ENCODE measurements around the gene TNIP2. TPM values are rescaled to one million over a fixed set of nuclear protein-coding genes. Genes with fewer than 3 reads are reported as not detected.
A peak's percentile ranks its signal among the peaks of the same experiment; 100 is the strongest.

TNIP2 gene
- total and polyA plus RNA-seq, 10 donors: 32.7 to 53.5 (median 47.9) TPM

GRCh38 chr4:2745981-2746806 is 9.9 kb downstream of the TNIP2 start:
- Histone ChIP-seq H3K36me3 (peaks cover 0 to 86% (median 54%) of the 10 kb centered on the region in 6 donors), H3K27ac (peak overlapping the region; percentile 23 to 88 (median 74)), H3K27me3 (replicated peaks in 1 of 7) (no peaks in the 10 kb centered on the region), H3K9me3 (no peaks in the 10 kb centered on the region), H3K4me3 (peak overlapping the region in 1 of 8 donors; percentile 25), H3K4me1 (peaks cover 21 to 76% (median 34%) of the 10 kb centered on the region in 6 donors)
- WGBS, 5 donors: 23 to 58% (median 55%) methylated on average over 17 to 21 of the region's 21 CpGs
- TF ChIP-seq CTCF (IDR thresholded peaks at IDR 0.05 in 8 of 11, conservative IDR thresholded peaks at IDR 0.05 in 3 of 11) (no peak), POLR2AphosphoS5 (IDR thresholded peaks at IDR 0.05) (peak; percentile 42 to 77 (median 63)), POLR2A (IDR thresholded peaks at IDR 0.05) (no peak)
- peak; percentile 90 for DNase-seq
- intact Hi-C loops (cut with DNase I; ENCODE audit: low total_unique reads): no loop called here

- Histone ChIP-seq H3K4me1 (peaks cover 21 to 71% (median 32%) of the 10 kb centered on the region in 6 donors), H3K27ac (peak overlapping the region; percentile 22 to 88 (median 74)), H3K4me3 (no peak overlapping the region), H3K27me3 (replicated peaks in 1 of 7) (no peaks in the 10 kb centered on the region), H3K9me3 (no peaks in the 10 kb centered on the region), H3K36me3 (peaks cover 0 to 84% (median 54%) of the 10 kb centered on the region in 6 donors)
- WGBS, 5 donors: 93 to 98% (median 95%) methylated on average over 5 of the region's 5 CpGs
- intact Hi-C loops (cut with DNase I; ENCODE audit: low total_unique reads): no loop called here
- DNase-seq: peak; percentile 54
- no peak for TF ChIP-seq POLR2AphosphoS5 (IDR thresholded peaks at IDR 0.05)
- TF ChIP-seq POLR2A (IDR thresholded peaks at IDR 0.05): no peak
- no peak for TF ChIP-seq CTCF (IDR thresholded peaks at IDR 0.05 in 8 of 11, conservative IDR thresholded peaks at IDR 0.05 in 3 of 11)
Observed at GRCh38 chr4:2745516-2745915, 10.6 kb downstream of the TNIP2 start.

GRCh38 chr4:2744576-2745270 is 11.4 kb downstream of the TNIP2 start:
- Histone ChIP-seq H3K9me3 (no peaks in the 10 kb centered on the region), H3K4me3 (no peak overlapping the region), H3K36me3 (peaks cover 0 to 77% (median 54%) of the 10 kb centered on the region in 6 donors), H3K27ac (peak overlapping the region in 2 of 8 donors; percentile 69 to 83), H3K27me3 (replicated peaks in 1 of 7) (no peaks in the 10 kb centered on the region), H3K4me1 (peaks cover 21 to 64% (median 32%) of the 10 kb centered on the region in 6 donors)
- 95 to 96% (median 95%) methylated on average over 27 to 28 of the region's 28 CpGs for WGBS, 5 donors
- DNase-seq: peak; percentile 74
- intact Hi-C loops (cut with DNase I; ENCODE audit: low total_unique reads): no loop called here
- TF ChIP-seq POLR2AphosphoS5 (IDR thresholded peaks at IDR 0.05) (peak in 1 of 3 donors; percentile 43), CTCF (IDR thresholded peaks at IDR 0.05 in 8 of 11, conservative IDR thresholded peaks at IDR 0.05 in 3 of 11) (no peak), POLR2A (IDR thresholded peaks at IDR 0.05) (no peak)

All from spleen (tissue), 11 donors.